Peyer's patch (tissue), 4 donors: ENCODE measurements around the gene CSRNP3.

Experiments used
- CTCF ChIP-seq, 6 experiments: fragments of 450-650 bp in 4 of 6; fragments of 200-600 bp in 2 of 6; sonication (generic) in 1 of 6; IDR thresholded peaks; one replicate each; pipeline ENCODE4 v1.5.1; 2017 to 2019; ENCODE audit warnings: antibody characterized with exemption in 6 of 6, mild to moderate bottlenecking in 3 of 6, moderate library complexity in 1 of 6
- POLR2A ChIP-seq, 2 donors: fragments of 450-650 bp; IDR thresholded peaks; one replicate each; pipeline ENCODE4 v1.5.1; 2017; ENCODE audit warnings: antibody characterized with exemption in 2 of 2, mild to moderate bottlenecking in 2 of 2, moderate library complexity in 2 of 2

- TF ChIP-seq CTCF (IDR thresholded peaks at IDR 0.05) (no peak), POLR2A (IDR thresholded peaks at IDR 0.05) (no peak)
These were observed 33.9 kb upstream of the CSRNP3 start for GRCh38 chr2:165435611-165436010.
